NCI-H524 treated with DMSO at 0.1 percent for 48 hours (cell line): ENCODE measurements around the gene CCDC184.

Experiments
- DNase-seq: peaks from one replicate; lab custom pipeline; 2025; lab: John Stamatoyannopoulos, UW

Gene CCDC184

DNA sequence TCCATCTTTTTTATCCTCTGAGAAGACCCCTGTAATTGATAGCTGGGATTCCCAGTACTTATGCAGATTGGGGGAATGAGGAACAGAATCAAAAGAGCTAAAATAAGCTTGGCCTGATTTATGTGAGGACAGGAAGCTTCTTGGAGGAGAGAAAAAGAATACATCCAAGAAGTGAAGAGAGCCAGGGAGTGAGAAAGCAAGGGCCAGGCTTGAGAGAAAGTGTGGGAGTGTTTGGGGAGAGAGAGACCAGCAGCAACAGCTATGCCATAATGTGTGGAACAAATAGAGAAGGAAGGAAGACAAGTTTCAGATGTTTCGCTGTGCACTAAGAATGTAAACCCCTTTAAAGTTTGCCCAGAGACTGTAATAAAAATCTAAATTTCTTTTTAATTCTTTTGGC is 4.0 kb upstream of the CCDC184 start:
- DNase-seq, result no peak

DNA sequence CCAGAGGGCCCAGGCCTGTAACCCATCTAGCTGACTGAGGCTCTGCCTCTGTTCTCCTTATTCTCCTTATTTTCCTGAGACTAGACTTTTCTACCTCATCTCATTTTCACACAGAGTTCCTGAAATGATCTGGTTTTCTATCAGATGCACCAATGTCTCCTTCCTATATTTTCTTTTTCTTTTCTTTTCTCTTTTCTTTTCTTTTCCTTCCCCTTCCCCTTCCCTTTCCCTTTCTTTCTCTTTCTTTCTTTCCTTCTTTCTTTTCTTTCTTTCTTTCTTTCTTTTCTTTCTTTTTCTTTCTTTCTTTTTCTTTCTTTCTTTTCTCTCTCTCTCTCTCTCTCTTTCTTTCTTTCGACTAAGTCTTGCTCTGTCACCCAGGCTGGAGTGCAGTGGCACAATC is 3.0 kb upstream of the CCDC184 start:
- no peak for DNase-seq

DNA sequence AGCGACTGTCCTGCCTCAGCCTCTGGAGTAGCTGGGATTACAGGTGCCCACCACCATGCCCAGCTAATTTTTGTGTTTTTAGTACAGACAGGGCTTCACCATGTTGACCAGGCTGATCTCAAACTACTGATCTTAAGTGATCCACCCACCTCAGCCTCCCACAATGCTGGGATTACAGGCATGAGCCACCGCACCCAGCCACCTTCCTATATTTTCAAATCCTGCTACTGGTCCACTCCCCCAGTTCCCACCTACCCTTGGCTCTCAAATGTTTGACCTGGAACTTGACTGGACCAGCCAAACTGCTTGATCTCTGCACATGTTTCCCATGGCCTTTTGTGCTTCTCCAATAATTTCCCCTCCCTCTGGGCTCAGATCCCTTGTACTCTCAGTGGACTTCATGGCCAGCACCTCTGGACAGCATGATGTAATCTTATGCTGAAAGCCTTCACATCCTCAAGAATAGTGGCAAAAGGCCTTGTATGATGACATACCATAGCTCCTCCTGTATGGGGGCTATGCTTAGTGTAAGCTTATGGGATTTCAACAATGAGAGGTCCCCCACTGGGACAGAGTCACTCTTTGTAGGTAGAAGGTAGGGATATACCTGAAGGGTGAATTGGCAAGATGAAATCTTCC is 2.5 kb upstream of the CCDC184 start:
- DNase-seq, result no peak

DNA sequence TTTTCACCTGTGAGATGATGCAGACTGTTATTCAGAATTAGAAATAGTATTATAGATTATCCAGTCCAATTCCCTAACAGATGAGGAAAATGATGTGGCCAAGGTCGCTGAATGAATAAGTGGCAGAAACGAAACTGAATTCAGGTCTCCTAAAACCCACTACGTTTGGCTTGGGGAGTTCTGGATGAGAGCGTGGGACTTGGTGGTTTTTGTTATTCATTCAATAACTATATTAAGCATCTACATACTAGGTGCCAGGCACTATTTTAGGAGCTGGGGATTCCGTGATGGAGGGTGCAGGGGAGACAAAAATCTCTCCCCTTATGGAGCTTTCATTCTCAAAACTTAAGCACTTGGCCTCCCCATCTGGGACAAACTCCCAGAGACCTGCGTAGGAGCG is 813 bp upstream of the CCDC184 start:
- DNase-seq, result no peak

DNA sequence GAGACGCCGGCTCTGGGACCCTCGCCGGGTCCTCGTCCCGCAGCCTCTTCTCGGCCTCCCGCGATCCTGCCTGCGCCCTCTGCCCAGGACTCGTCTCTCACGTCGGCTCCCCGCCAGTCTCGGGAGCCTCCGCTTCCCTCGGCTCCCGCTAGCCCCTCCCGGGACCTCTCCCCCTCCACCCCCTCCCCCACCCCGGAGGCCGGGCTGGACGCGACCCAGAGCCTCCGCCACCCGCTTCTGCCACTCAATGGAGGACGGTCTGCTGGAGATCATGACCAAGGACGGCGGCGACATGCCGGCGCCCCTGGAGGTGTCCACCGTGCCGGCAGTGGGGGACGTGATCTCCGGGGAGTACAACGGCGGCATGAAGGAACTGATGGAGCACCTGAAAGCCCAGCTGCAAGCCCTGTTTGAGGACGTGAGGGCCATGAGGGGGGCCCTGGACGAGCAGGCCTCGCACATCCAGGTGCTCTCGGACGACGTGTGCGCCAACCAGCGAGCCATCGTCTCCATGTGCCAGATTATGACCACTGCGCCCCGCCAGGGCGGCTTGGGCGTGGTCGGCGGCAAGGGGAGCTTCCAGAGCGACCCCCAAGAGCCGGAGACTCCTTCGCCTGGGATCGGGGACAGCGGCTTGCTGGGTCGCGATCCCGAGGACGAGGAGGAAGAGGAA is 568 bp downstream of the CCDC184 start:
- no peak for DNase-seq

DNA sequence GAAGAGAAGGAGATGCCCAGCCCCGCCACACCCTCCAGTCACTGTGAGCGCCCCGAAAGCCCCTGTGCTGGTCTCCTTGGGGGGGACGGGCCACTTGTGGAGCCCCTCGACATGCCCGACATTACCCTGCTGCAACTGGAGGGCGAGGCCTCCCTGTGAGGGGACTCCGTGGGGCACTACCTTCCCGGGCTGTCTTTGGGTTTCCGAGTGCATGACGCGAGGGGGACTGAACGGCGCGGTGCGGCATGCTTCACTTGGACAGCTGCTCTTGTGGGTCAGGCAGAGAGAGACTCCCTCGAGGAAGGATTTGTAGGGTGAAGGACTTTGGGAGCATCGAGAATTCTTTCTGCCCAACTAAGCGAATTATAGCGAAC is 1.1 kb downstream of the CCDC184 start:
- no peak for DNase-seq

- DNase-seq, result no peak
Measured at GRCh38 chr12:48185181-48185919, 1.9 kb downstream of the CCDC184 start.

- DNase-seq, result no peak
Measured at GRCh38 chr12:48187916-48188695, 4.7 kb downstream of the CCDC184 start.

DNA sequence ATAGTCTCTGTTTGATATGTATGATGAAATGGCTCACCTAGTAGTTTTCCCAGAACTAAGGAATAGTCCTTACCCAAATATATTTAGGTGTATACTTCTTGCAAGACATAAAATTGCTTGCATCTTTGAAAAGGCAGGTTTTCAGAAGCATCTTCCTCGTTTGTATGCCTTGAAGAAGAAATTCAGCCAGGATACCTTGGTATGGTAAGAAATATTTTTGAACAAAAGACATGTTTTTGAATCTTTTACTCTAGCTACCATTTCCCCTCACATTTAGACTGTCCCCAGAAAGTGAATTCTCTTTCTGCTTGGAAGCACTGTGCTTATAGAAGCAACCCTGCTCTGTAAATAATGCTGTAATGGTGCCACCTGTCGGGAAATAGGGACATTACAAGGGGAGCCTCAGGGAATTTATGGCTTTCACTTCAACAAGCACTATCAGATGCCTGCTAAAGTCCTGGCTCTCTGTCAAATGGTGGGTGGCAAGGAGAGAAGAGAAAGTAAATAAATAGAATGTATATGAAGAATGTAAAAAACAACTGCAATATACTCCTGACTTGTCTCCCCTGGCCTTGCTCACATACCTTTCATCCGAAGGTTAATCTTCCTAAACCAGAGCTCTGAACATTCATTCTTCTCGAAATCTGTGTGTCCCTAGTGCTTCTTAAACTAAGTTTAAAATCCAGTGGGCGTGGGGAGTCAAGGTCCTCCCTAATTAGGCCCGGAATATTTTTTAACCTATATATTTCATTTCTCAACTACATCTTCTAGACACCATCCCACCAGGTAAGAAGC is 6.1 kb downstream of the CCDC184 start:
- no peak for DNase-seq

DNA sequence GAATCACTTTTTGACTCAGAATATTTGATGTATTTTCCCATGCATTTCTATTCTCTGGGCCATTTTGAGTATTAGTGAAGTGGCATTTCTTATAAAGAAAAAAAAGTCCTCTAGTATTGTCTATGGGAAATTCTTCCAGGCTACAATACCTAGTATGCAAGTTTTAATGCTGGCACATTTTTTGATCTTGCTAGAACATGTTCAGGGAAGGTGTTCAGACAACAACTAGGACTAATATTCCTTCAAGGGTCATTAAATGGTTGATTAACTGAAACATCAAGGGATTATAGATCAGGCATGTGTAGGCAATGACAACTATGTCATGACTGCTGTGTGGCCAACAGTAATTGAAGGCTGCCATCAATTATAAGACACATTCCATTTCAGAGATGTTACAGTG is 7.7 kb downstream of the CCDC184 start:
- DNase-seq, result no peak

GRCh38 chr12:48192861-48193260 is 9.4 kb downstream of the CCDC184 start:
- no peak for DNase-seq

DNA sequence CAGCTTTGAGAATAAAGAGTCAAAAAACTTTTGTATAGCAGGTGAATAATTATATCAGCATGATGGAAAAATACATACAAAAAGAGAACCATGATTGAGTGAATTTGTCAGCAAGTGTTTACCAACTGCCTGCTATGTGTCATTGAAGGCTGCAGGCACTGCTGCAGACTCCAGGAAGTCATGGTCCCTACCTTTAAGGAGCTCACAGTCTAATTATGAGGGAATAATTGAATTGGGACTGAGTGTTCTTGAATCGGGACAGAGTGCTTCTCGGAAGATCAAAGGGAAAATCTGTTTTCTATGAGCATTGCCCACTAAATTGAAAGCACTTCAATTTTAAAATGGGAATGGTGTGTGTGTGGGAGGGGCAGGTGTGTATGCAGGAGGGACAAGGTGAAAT is 10.2 kb downstream of the CCDC184 start:
- no peak for DNase-seq

GRCh38 chr12:48194799-48195201 is 11.4 kb downstream of the CCDC184 start:
- DNase-seq, result no peak

DNA sequence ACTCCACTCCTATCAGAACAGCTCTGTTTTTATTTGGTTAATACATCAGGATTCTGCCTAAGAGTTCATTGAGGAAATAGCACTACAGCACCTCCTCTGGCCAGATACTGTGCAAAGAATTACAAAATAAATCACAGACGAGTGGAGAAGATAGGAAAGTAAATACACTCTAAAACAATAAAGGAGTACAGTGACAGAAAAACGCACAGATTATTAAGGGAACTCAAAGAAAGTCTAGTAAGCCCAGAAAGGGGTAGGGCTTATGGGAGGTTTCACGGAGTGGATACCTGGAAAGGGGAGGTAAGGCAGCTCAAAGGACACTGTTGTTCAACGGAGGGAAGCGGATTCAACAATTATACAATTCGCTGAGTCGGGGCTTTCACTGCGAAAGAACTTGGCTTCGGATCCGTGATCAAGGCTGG is 14.1 kb downstream of the CCDC184 start:
- no peak for DNase-seq

- peak; percentile 66 for DNase-seq
Measured at GRCh38 chr12:48197971-48198671, 14.7 kb downstream of the CCDC184 start.

- no peak for DNase-seq
Measured at GRCh38 chr12:48198672-48198971, 15.2 kb downstream of the CCDC184 start.

- DNase-seq, result no peak
Measured at GRCh38 chr12:48198985-48199384, 15.5 kb downstream of the CCDC184 start.

DNA sequence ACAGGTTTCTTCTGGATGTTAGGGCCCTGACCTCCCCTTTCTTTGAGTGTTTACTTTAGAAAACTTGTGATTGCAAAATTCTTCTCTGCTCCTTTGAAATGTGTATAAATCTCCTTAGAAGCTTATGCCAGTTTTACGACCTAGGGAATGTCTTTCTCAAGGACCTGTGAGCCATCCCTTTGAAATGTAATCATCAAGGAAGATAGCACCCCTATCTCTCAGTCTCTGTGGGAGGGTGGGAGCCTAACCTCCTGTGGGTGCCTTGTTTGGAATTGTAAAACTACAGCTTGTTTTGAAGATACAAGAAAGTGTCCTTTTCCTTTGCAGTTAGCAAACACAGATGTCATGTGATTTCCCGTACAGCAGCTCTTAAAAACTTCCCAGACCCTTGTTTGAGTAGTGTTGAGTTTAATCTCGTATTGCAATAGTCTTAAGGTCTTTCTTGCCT is 16.4 kb downstream of the CCDC184 start:
- DNase-seq, result no peak

GRCh38 chr12:48201091-48201490 is 17.6 kb downstream of the CCDC184 start:
- DNase-seq, result no peak

DNA sequence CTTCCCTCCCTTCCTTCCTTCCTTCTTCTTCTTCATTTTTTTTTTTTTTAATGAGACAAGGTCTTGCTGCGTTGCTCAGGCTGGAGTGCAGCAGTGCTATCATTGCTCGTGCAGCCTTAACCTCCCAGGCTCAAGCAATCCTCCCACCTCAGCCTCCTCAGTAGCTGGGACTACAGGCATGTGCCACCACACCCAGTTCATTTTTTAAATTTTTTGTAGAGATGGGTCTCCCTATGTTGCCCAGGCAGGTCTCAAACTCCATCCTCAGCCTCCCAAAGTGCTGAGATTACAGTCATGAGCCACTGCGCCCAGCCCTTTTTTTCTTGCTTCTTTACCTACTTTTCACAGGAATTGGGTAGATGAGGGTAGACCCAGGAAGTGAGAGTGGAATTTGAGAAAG is 18.1 kb downstream of the CCDC184 start:
- no peak for DNase-seq

DNA sequence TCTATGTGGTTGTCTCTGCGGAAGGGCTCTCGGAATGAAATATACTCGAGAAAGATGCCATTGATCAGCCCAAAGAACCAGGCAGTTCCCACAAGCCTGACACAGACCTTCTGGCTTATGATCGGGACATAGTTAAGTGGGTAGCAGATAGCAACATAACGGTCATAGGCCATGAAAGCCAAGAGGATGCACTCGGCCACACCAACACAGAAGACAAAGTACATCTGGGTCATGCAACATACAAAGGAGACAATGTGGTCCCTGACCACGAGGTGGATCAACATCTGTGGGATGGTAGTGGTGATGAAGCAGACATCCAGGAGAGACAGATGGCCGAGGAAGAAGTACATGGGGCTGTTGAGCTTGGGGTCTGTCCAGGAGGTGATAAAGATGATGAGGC is 19.3 kb downstream of the CCDC184 start:
- DNase-seq, result no peak
